OCI-LY3 (cell line): ENCODE data around the gene NEURL1.
"Not testable (repeated sequence)": the region's sequence is repeated elsewhere in the genome, so short reads cannot be mapped to it uniquely, and the experiment has no call there.

Experiments
- H2AFZ ChIP-seq: fragments of 200-600, 300-600 bp; shearing (Covaris generic); 2 replicates; pipeline ENCODE4 v1.6.0; 2014; ENCODE audit warnings: antibody characterized with exemption, low read depth, low read length
- H3K27ac ChIP-seq: fragments of 200-600, 300-600 bp; sonication (generic); 2 replicates; pipeline ENCODE4 v1.5.1; 2014; ENCODE audit warnings: mild to moderate bottlenecking, low read length, moderate library complexity, mixed read lengths
- H3K27me3 ChIP-seq: fragments of 200-600, 300-600 bp; sonication (generic); 2 replicates; pipeline ENCODE4 v1.6.1; 2014; ENCODE audit warnings: low read depth, low read length, mixed read lengths
- H3K36me3 ChIP-seq: fragments of 200-600, 300-600 bp; sonication (generic); replicated peaks from 2 replicates; pipeline ENCODE3; 2014; ENCODE audit warnings: low read depth, low read length, mixed read lengths
- H3K4me1 ChIP-seq: fragments of 300-600, 200-600 bp; sonication (generic); 2 replicates; pipeline ENCODE4 v1.6.1; 2014; ENCODE audit warnings: low read length, mixed read lengths
- H3K4me2 ChIP-seq: fragments of 200-600, 300-600 bp; sonication (generic); 2 replicates; pipeline ENCODE4 v1.6.1; 2014; ENCODE audit warnings: low read length, mixed read lengths
- H3K4me3 ChIP-seq: fragments of 300-600, 200-600 bp; sonication (generic); 2 replicates; pipeline ENCODE4 v1.5.1; 2014; ENCODE audit warnings: antibody characterized with exemption, mild to moderate bottlenecking, low read length, moderate library complexity
- H3K79me2 ChIP-seq: fragments of 300-600, 200-600 bp; shearing (Covaris generic); 2 replicates; pipeline ENCODE4 v1.6.1; 2014; ENCODE audit warnings: mild to moderate bottlenecking, low read length, mixed read lengths
- H3K9ac ChIP-seq: fragments of 300-600, 200-600 bp; shearing (Covaris generic); 2 replicates; pipeline ENCODE4 v1.6.0; 2014; ENCODE audit warnings: mild to moderate bottlenecking, low read length, moderate library complexity
- H3K9me3 ChIP-seq: fragments of 200-600, 300-600 bp; shearing (Covaris generic); 2 replicates; pipeline ENCODE4 v1.6.1; 2014; ENCODE audit warnings: low read length, mixed read lengths; ENCODE audit not compliant: insufficient read depth
- H4K20me1 ChIP-seq: fragments of 200-600, 300-600 bp; sonication (generic); 2 replicates; pipeline ENCODE4 v1.6.1; 2016; ENCODE audit warnings: low read length, mixed read lengths; ENCODE audit not compliant: insufficient read depth
- CTCF ChIP-seq: fragments of 200-600, 300-600 bp; sonication (generic); IDR thresholded peaks from 2 replicates; pipeline ENCODE4 v1.5.1; 2014; ENCODE audit warnings: antibody characterized with exemption, low read length, low read depth
- EZH2phosphoT487 ChIP-seq: fragments of 200-600 bp; shearing (Covaris generic); IDR thresholded peaks from 2 replicates; pipeline ENCODE4 v1.6.1; 2018; ENCODE audit warnings: antibody characterized with exemption, mixed run types, low read depth

The NEURL1 gene

GRCh38 chr10:103605359-103606096, 112.0 kb downstream of the NEURL1 start:
- no peak overlapping the region for H3K9ac ChIP-seq
- H3K79me2 ChIP-seq = no peaks in the 10 kb centered on the region
- peaks cover 7% of the 10 kb centered on the region for H3K36me3 ChIP-seq
- H3K4me3 ChIP-seq = no peak overlapping the region
- no peak overlapping the region for H3K4me2 ChIP-seq
- H3K4me1 ChIP-seq = no peaks in the 10 kb centered on the region
- TF ChIP-seq EZH2phosphoT487 = no peak
- TF ChIP-seq CTCF = peak; percentile 37; the same call in 1 of the 2 replicates
- H4K20me1 ChIP-seq = no peaks in the 10 kb centered on the region
- H3K9me3 ChIP-seq = no peaks in the 10 kb centered on the region
- H3K27ac ChIP-seq = no peak overlapping the region
- H3K27me3 ChIP-seq = no peaks in the 10 kb centered on the region
- H2AFZ ChIP-seq = no peak overlapping the region

GRCh38 chr10:103606097-103606438, 112.6 kb downstream of the NEURL1 start:
- not testable (repeated sequence) for H4K20me1 ChIP-seq, H3K36me3 ChIP-seq, H3K4me1 ChIP-seq, H3K27ac ChIP-seq, H3K4me3 ChIP-seq, H3K4me2 ChIP-seq, H3K79me2 ChIP-seq, H3K9me3 ChIP-seq, H2AFZ ChIP-seq, H3K27me3 ChIP-seq, H3K9ac ChIP-seq

GRCh38 chr10:103607051-103607450, 113.5 kb downstream of the NEURL1 start:
- H3K4me1 ChIP-seq, H4K20me1 ChIP-seq, H3K27ac ChIP-seq, H2AFZ ChIP-seq, H3K4me3 ChIP-seq, H3K79me2 ChIP-seq, H3K27me3 ChIP-seq, H3K36me3 ChIP-seq, H3K4me2 ChIP-seq, H3K9me3 ChIP-seq, H3K9ac ChIP-seq: not testable (repeated sequence)

- not testable (repeated sequence) for H3K79me2 ChIP-seq, H3K9ac ChIP-seq, H4K20me1 ChIP-seq, H3K36me3 ChIP-seq, H3K27ac ChIP-seq, H3K4me2 ChIP-seq, H3K27me3 ChIP-seq, H3K4me1 ChIP-seq, H2AFZ ChIP-seq, H3K4me3 ChIP-seq, H3K9me3 ChIP-seq
These were observed 114.6 kb downstream of the NEURL1 start for GRCh38 chr10:103608056-103608455.

- no peak for TF ChIP-seq EZH2phosphoT487
- no peak for TF ChIP-seq CTCF
- Histone ChIP-seq H3K4me3 (no peak overlapping the region), H3K27ac (no peak overlapping the region), H3K36me3 (peaks cover 11% of the 10 kb centered on the region), H3K27me3 (no peaks in the 10 kb centered on the region), H3K4me2 (no peak overlapping the region), H3K9ac (no peak overlapping the region), H4K20me1 (no peaks in the 10 kb centered on the region), H2AFZ (no peak overlapping the region), H3K4me1 (no peaks in the 10 kb centered on the region), H3K9me3 (no peaks in the 10 kb centered on the region), H3K79me2 (no peaks in the 10 kb centered on the region)
These were observed 116.0 kb downstream of the NEURL1 start for GRCh38 chr10:103609231-103610082.
